Measurements from ENCODE around the gene ZNRD2. TPM values are rescaled to one million over a fixed set of nuclear protein-coding genes. Genes with fewer than 3 reads are reported as not detected.

Gene ZNRD2
- polyA plus RNA-seq, 3 donors, result 48.5 to 65.1 (median 56.2) TPM

GRCh38 chr11:65617990-65618751 is 47.9 kb downstream of the ZNRD2 start:
- 98% methylated on average over 29 of the region's 33 CpGs for whole genome bisulfite sequencing (ENCODE audit: insufficient coverage)
- Histone ChIP-seq H3K4me3 (replicated peaks in 1 of 3; ENCODE audit: low read depth in 2 of 3, low read length in 3 of 3) (no peak overlapping the region), H3K9me3 (replicated peaks in 1 of 2; ENCODE audit: control insufficient read depth in 1 of 2, insufficient read depth in 1 of 2, low read length in 2 of 2) (no peaks in the 10 kb centered on the region), H3K27ac (ENCODE audit: low read depth in 1 of 2, low read length in 2 of 2) (no peak overlapping the region), H3K36me3 (replicated peaks in 1 of 2; ENCODE audit: control insufficient read depth in 1 of 2, insufficient read depth in 2 of 2, low read length in 2 of 2) (peaks cover 59 to 62% of the 10 kb centered on the region in 2 donors), H3K27me3 (ENCODE audit: control insufficient read depth in 2 of 2, insufficient read depth in 2 of 2, low read length in 2 of 2) (no peaks in the 10 kb centered on the region), H3K9ac (ENCODE audit: insufficient read depth, low read length, poor library complexity, severe bottlenecking) (no peak overlapping the region), H4K20me1 (ENCODE audit: insufficient read depth, low read length) (peaks cover 77% of the 10 kb centered on the region), H3K4me1 (ENCODE audit: control insufficient read depth in 1 of 2, insufficient read depth in 2 of 2, low read length in 2 of 2) (peaks cover 14 to 26% of the 10 kb centered on the region in 2 donors), H3K79me2 (ENCODE audit: insufficient read depth, low read length) (peaks cover 69% of the 10 kb centered on the region), H3K4me2 (replicated peaks; ENCODE audit: extremely low read depth, low read length, poor library complexity, severe bottlenecking) (no peak overlapping the region), H2AFZ (ENCODE audit: insufficient read depth, low read depth, low read length, poor library complexity, severe bottlenecking) (no peak overlapping the region)
- H3K4me1 Mint-ChIP-seq, result peaks cover 15% of the 10 kb centered on the region
- DNase-seq, result no peak
- peaks cover 42 to 70% of the 10 kb centered on the region in 2 donors for H3K36me3 Mint-ChIP-seq
- no peak overlapping the region for H3K4me3 Mint-ChIP-seq
- no peak for TF ChIP-seq CTCF (IDR thresholded peaks at IDR 0.05)
- peaks cover 0 to 1% (median 0%) of the 10 kb centered on the region in 7 donors for H3K9me3 Mint-ChIP-seq
- intact Hi-C loops (cut with micrococcal nuclease), result loop anchor here (5.0 to 10.0 kb wide), 2 partner anchors 34 to 73 kb away; no protein-coding TSS in a partner anchor
- H3K27ac Mint-ChIP-seq, result peak overlapping the region in 1 of 7 donors; percentile 54
- H3K27me3 Mint-ChIP-seq (ENCODE audit: low read depth in 3 of 3), result no peaks in the 10 kb centered on the region

- H3K79me2 ChIP-seq (ENCODE audit: insufficient read depth, low read length), result peaks cover 63% of the 10 kb centered on the region
- H3K4me2 ChIP-seq (replicated peaks; ENCODE audit: extremely low read depth, low read length, poor library complexity, severe bottlenecking), result no peak overlapping the region
- H3K4me3 ChIP-seq (replicated peaks in 1 of 3; ENCODE audit: low read depth in 2 of 3, low read length in 3 of 3), result no peak overlapping the region
- peaks cover 45 to 75% of the 10 kb centered on the region in 2 donors for H3K36me3 Mint-ChIP-seq
- TF ChIP-seq CTCF (IDR thresholded peaks at IDR 0.05), result no peak
- no peak for DNase-seq
- H3K9ac ChIP-seq (ENCODE audit: insufficient read depth, low read length, poor library complexity, severe bottlenecking), result no peak overlapping the region
- peaks cover 65 to 68% of the 10 kb centered on the region in 2 donors for H3K36me3 ChIP-seq (replicated peaks in 1 of 2; ENCODE audit: control insufficient read depth in 1 of 2, insufficient read depth in 2 of 2, low read length in 2 of 2)
- peaks cover 13% of the 10 kb centered on the region for H3K4me1 Mint-ChIP-seq
- no peak overlapping the region for H2AFZ ChIP-seq (ENCODE audit: insufficient read depth, low read depth, low read length, poor library complexity, severe bottlenecking)
- H3K9me3 ChIP-seq (replicated peaks in 1 of 2; ENCODE audit: control insufficient read depth in 1 of 2, insufficient read depth in 1 of 2, low read length in 2 of 2), result no peaks in the 10 kb centered on the region
- peaks cover 0 to 1% (median 0%) of the 10 kb centered on the region in 7 donors for H3K9me3 Mint-ChIP-seq
- no peak overlapping the region for H3K27ac Mint-ChIP-seq
- no peaks in the 10 kb centered on the region for H3K27me3 Mint-ChIP-seq (ENCODE audit: low read depth in 3 of 3)
- peaks cover 77% of the 10 kb centered on the region for H4K20me1 ChIP-seq (ENCODE audit: insufficient read depth, low read length)
- H3K4me1 ChIP-seq (ENCODE audit: control insufficient read depth in 1 of 2, insufficient read depth in 2 of 2, low read length in 2 of 2), result peaks cover 12 to 22% of the 10 kb centered on the region in 2 donors
- no peaks in the 10 kb centered on the region for H3K27me3 ChIP-seq (ENCODE audit: control insufficient read depth in 2 of 2, insufficient read depth in 2 of 2, low read length in 2 of 2)
- H3K4me3 Mint-ChIP-seq, result no peak overlapping the region
- intact Hi-C loops (cut with micrococcal nuclease), result loop anchor here (5.0 to 10.0 kb wide), 2 partner anchors 34 to 74 kb away; no protein-coding TSS in a partner anchor
- WGBS (ENCODE audit: insufficient coverage), result 96% methylated on average over 9 of the region's 14 CpGs
- H3K27ac ChIP-seq (ENCODE audit: low read depth in 1 of 2, low read length in 2 of 2), result no peak overlapping the region
Measured at GRCh38 chr11:65618763-65619162, 48.5 kb downstream of the ZNRD2 start.
